GM12878 (cell line): Measurements from ENCODE around the gene ADGRF4. TPM values are rescaled to one million over a fixed set of nuclear protein-coding genes. Genes with fewer than 3 reads are reported as not detected.

Experiments used
- ATAC-seq: fragments of 200-7000 bp; cut with Tn5 transposase; 3 replicates; pipeline ENCODE4 v1.9.1; 2020; ENCODE audit warnings: mild to moderate bottlenecking, moderate library complexity
- BruUV-seq: library from RNA; stranded (reverse); fragments of 400-500 nt; replicated peaks from 2 replicates; lab custom pipeline; 2021; lab: Mats Ljungman, UMichigan
- CTCF ChIA-PET: fragments of 300-600 bp; sonication (Branson Sonifier 250); formaldehyde crosslinking; extraction: SDS; loops from one replicate; lab custom pipeline; 2021; ENCODE audit warnings: inconsistent platforms; lab: Yijun Ruan, JAX
- POLR2A ChIA-PET: fragments of 350-600 bp; formaldehyde crosslinking; extraction: SDS; loops from one replicate; lab custom pipeline; 2021; ENCODE audit warnings: inconsistent platforms; lab: Charles Lee
- RAD21 ChIA-PET: fragments of 300-600 bp; sonication (Branson Sonifier 250); formaldehyde crosslinking; loops from one replicate; lab custom pipeline; 2023; ENCODE audit warnings: antibody characterized with exemption; ENCODE audit not compliant: unreplicated experiment; lab: Charles Lee
- SMC1A ChIA-PET: fragments of 300-600 bp; sonication (Branson Sonifier 250); formaldehyde crosslinking; loops from one replicate; lab custom pipeline; 2023; ENCODE audit not compliant: unreplicated experiment, uncharacterized antibody; lab: Charles Lee
- DNase-seq: peaks from one replicate; pipeline ENCODE4 v3.0.0-alpha.2; 2011; ENCODE audit warnings: low read depth, low spot score
- FAIRE-seq: peaks from 3 replicates; lab custom pipeline; 2011; peaks lifted over from hg19 to GRCh38; lab: Jason Lieb, UNC
- H2AFZ ChIP-seq: 2 replicates; pipeline ENCODE4 v1.6.0; 2011; ENCODE audit warnings: low read depth, low read length, control low read depth; ENCODE audit not compliant: control insufficient read depth
- H3K27ac ChIP-seq: 2 replicates; pipeline ENCODE4 v1.5.1; 2011; ENCODE audit warnings: control low read depth; ENCODE audit not compliant: control insufficient read depth, insufficient read depth
- H3K27me3 ChIP-seq, 2 experiments: replicated peaks in 1 of 2; 2 replicates each; pipeline versions ENCODE4 v1.6.0 to v1.6.1; 2011; ENCODE audit warnings: low read length in 1 of 2; ENCODE audit not compliant: control insufficient read depth in 2 of 2, insufficient read depth in 2 of 2
- H3K36me3 ChIP-seq, 2 experiments: 2 replicates each; pipeline ENCODE4 v1.5.1; 2011; ENCODE audit warnings: low read length in 1 of 2; ENCODE audit not compliant: control insufficient read depth in 2 of 2, insufficient read depth in 2 of 2
- H3K4me1 ChIP-seq: 2 replicates; pipeline ENCODE4 v1.6.1; 2011; ENCODE audit warnings: mild to moderate bottlenecking, low read length, moderate library complexity, mixed read lengths; ENCODE audit not compliant: control insufficient read depth, insufficient read depth
- H3K4me2 ChIP-seq: 2 replicates; pipeline ENCODE4 v1.6.0; 2011; ENCODE audit warnings: control low read depth; ENCODE audit not compliant: control insufficient read depth, insufficient read depth
- H3K4me3 ChIP-seq: fragments of 200-600 bp; sonication (generic); 2 replicates; pipeline ENCODE4 v1.5.1; 2016
- H3K79me2 ChIP-seq: 2 replicates; pipeline ENCODE4 v1.6.0; 2011; ENCODE audit warnings: low read length; ENCODE audit not compliant: control insufficient read depth, insufficient read depth
- H3K9ac ChIP-seq: 2 replicates; pipeline ENCODE4 v1.8.0; 2011; ENCODE audit warnings: low read length, control low read depth, mixed read lengths; ENCODE audit not compliant: control insufficient read depth, insufficient read depth
- H3K9me3 ChIP-seq: replicated peaks from 3 replicates; pipeline ENCODE4 v1.5.1; 2011; ENCODE audit warnings: mild to moderate bottlenecking, low read length; ENCODE audit not compliant: control insufficient read depth, insufficient read depth
- H4K20me1 ChIP-seq: 2 replicates; pipeline ENCODE4 v1.6.0; 2011; ENCODE audit not compliant: control insufficient read depth, insufficient read depth
- BMI1 ChIP-seq: fragments of 450-650 bp; IDR thresholded peaks from 2 replicates; pipeline ENCODE4 v1.6.1; 2016; ENCODE audit warnings: mild to moderate bottlenecking, moderate library complexity, borderline replicate concordance
- IRF4 ChIP-seq: IDR thresholded peaks from 2 replicates; pipeline ENCODE4 v1.6.1; 2011; ENCODE audit warnings: low read depth, low read length
- POLR2AphosphoS5 ChIP-seq: IDR thresholded peaks from 2 replicates; pipeline ENCODE4 v1.6.1; 2011; ENCODE audit warnings: mild to moderate bottlenecking, low read length, inconsistent platforms
- SKIL ChIP-seq: fragments of 450-650 bp; IDR thresholded peaks from 2 replicates; pipeline ENCODE4 v1.6.1; 2017; ENCODE audit warnings: mild to moderate bottlenecking, low read depth, inconsistent platforms; ENCODE audit not compliant: poor library complexity, severe bottlenecking
- ZBTB40 ChIP-seq: fragments of 450-650 bp; IDR thresholded peaks from 2 replicates; pipeline ENCODE4 v1.6.1; 2016; ENCODE audit warnings: mild to moderate bottlenecking, moderate library complexity, borderline replicate concordance
- WGBS: methylation state at CpG from one replicate; pipeline ENCODE4 v1.1.6; 2016; ENCODE audit warnings: low lambda C conversion rate; ENCODE audit not compliant: insufficient replicate concordance, insufficient coverage; ENCODE audit errors: missing lambda C conversion rate; 5-methylcytosine and 5-hydroxymethylcytosine counted together
- in situ Hi-C: fragments of 300-500 bp; cut with MboI; formaldehyde crosslinking; loops from 9 replicates; pipeline ENCODE4 v1.14.3; 2018; ENCODE audit warnings: mixed read lengths
- intact Hi-C: fragments of 100-400 bp; cut with micrococcal nuclease; formaldehyde crosslinking; loops from one replicate; pipeline ENCODE4 v1.14.2; 2022; ENCODE audit not compliant: unreplicated experiment
- polyA plus RNA-seq, 11 experiments: library from polyadenylated mRNA; depleted of rRNA in 4 of 11; unstranded in 6 of 11; stranded (reverse) in 5 of 11; fragments of >200 nt; fragmentation: Nextera tagmentation in 4 of 11; fragmentation: Illumina TruSeq in 1 of 11; extraction: Ambion mirVana in 4 of 11; extraction: Trizol in 1 of 11; gene quantifications; 1 replicate in 1 of 11; 2 replicates in 10 of 11; pipeline versions ENCODE4 v1.2.1 to v1.2.3, GENCODE V29; 2011 to 2016; ENCODE audit warnings: inconsistent platforms in 2 of 11, missing spikeins in 2 of 11, low read depth in 1 of 11
- total RNA-seq, 4 experiments: library from RNA; depleted of rRNA in 3 of 4; stranded (reverse); fragments of >200 nt in 3 of 4; fragmentation: Illumina TruSeq in 1 of 4; extraction: Trizol in 1 of 4; gene quantifications; 2 replicates each; pipeline versions ENCODE4 v1.2.1 to v1.2.3, GENCODE V29; 2013 to 2021
- TF ChIP-seq, protein P1 (sequence below): fragments of 150-350 bp; IDR thresholded peaks from 2 replicates; pipeline ENCODE4 v1.6.1; 2016; ENCODE audit warnings: low read depth, low read length
- TF ChIP-seq, protein P2 (sequence below): fragments of 450-650 bp; IDR thresholded peaks from 2 replicates; pipeline ENCODE4 v1.6.1; 2018; ENCODE audit warnings: mild to moderate bottlenecking, low read depth, moderate library complexity; ENCODE audit not compliant: partially characterized antibody
- TF ChIP-seq, protein P3 (sequence below): fragments of 450-650 bp; IDR thresholded peaks from 2 replicates; pipeline ENCODE4 v1.6.1; 2018; ENCODE audit warnings: borderline replicate concordance, mild to moderate bottlenecking; ENCODE audit not compliant: partially characterized antibody

The ADGRF4 gene
- total and polyA plus RNA-seq, 10 of the 15 experiments (the other 5 are each of a cell fraction or from before 2014, with no cell fraction given), result 0.04 to 0.12 (median 0.06) TPM; not detected in 5

DNA sequence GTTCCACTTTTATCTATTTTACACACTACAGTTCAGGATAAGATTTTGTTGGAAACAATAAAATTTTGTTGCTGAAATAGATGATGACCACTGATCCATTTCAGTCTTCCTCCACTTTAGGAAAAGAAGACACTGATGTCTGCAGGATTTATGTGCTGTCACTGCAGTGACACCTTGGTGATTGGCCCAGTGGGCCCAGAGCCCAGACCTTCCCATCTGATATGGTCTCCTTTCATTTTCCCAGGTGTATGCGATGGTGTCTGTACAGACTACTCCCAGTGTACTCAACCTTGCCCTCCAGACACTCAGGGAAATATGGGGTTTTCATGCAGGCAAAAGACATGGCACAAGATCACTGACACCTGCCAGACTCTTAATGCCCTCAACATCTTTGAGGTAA is 19.6 kb upstream of the ADGRF4 start:
- ChIA-PET POLR2A (no interaction called here), CTCF (no interaction called here), SMC1A (no interaction called here), RAD21 (no interaction called here)
- no peak for ATAC-seq
- Histone ChIP-seq H3K9ac (no peak overlapping the region), H3K9me3 (no peaks in the 10 kb centered on the region; the same call in 2 of the 3 replicates), H3K4me3 (no peak overlapping the region), H3K27ac (no peak overlapping the region), H3K4me1 (no peaks in the 10 kb centered on the region), H3K4me2 (no peak overlapping the region), H4K20me1 (no peaks in the 10 kb centered on the region), H2AFZ (no peak overlapping the region), H3K27me3 (no peaks in the 10 kb centered on the region; a peak in 1 of 4 replicates), H3K79me2 (no peaks in the 10 kb centered on the region), H3K36me3 (no peaks in the 10 kb centered on the region)
- intact Hi-C loops (no loop called here), in situ Hi-C loops (no loop called here)
- 40% methylated on average over 1 of the region's 1 CpG for WGBS
- no peak for FAIRE-seq
- no peak for DNase-seq
- no TSS peak for BruUV-seq
- TF ChIP-seq, protein P1, sequence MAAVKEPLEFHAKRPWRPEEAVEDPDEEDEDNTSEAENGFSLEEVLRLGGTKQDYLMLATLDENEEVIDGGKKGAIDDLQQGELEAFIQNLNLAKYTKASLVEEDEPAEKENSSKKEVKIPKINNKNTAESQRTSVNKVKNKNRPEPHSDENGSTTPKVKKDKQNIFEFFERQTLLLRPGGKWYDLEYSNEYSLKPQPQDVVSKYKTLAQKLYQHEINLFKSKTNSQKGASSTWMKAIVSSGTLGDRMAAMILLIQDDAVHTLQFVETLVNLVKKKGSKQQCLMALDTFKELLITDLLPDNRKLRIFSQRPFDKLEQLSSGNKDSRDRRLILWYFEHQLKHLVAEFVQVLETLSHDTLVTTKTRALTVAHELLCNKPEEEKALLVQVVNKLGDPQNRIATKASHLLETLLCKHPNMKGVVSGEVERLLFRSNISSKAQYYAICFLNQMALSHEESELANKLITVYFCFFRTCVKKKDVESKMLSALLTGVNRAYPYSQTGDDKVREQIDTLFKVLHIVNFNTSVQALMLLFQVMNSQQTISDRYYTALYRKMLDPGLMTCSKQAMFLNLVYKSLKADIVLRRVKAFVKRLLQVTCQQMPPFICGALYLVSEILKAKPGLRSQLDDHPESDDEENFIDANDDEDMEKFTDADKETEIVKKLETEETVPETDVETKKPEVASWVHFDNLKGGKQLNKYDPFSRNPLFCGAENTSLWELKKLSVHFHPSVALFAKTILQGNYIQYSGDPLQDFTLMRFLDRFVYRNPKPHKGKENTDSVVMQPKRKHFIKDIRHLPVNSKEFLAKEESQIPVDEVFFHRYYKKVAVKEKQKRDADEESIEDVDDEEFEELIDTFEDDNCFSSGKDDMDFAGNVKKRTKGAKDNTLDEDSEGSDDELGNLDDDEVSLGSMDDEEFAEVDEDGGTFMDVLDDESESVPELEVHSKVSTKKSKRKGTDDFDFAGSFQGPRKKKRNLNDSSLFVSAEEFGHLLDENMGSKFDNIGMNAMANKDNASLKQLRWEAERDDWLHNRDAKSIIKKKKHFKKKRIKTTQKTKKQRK, result no peak
- no peak for TF ChIP-seq POLR2AphosphoS5
- no peak for TF ChIP-seq SKIL
- TF ChIP-seq, protein P2, sequence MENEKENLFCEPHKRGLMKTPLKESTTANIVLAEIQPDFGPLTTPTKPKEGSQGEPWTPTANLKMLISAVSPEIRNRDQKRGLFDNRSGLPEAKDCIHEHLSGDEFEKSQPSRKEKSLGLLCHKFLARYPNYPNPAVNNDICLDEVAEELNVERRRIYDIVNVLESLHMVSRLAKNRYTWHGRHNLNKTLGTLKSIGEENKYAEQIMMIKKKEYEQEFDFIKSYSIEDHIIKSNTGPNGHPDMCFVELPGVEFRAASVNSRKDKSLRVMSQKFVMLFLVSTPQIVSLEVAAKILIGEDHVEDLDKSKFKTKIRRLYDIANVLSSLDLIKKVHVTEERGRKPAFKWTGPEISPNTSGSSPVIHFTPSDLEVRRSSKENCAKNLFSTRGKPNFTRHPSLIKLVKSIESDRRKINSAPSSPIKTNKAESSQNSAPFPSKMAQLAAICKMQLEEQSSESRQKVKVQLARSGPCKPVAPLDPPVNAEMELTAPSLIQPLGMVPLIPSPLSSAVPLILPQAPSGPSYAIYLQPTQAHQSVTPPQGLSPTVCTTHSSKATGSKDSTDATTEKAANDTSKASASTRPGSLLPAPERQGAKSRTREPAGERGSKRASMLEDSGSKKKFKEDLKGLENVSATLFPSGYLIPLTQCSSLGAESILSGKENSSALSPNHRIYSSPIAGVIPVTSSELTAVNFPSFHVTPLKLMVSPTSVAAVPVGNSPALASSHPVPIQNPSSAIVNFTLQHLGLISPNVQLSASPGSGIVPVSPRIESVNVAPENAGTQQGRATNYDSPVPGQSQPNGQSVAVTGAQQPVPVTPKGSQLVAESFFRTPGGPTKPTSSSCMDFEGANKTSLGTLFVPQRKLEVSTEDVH, result no peak
- TF ChIP-seq, protein P3, sequence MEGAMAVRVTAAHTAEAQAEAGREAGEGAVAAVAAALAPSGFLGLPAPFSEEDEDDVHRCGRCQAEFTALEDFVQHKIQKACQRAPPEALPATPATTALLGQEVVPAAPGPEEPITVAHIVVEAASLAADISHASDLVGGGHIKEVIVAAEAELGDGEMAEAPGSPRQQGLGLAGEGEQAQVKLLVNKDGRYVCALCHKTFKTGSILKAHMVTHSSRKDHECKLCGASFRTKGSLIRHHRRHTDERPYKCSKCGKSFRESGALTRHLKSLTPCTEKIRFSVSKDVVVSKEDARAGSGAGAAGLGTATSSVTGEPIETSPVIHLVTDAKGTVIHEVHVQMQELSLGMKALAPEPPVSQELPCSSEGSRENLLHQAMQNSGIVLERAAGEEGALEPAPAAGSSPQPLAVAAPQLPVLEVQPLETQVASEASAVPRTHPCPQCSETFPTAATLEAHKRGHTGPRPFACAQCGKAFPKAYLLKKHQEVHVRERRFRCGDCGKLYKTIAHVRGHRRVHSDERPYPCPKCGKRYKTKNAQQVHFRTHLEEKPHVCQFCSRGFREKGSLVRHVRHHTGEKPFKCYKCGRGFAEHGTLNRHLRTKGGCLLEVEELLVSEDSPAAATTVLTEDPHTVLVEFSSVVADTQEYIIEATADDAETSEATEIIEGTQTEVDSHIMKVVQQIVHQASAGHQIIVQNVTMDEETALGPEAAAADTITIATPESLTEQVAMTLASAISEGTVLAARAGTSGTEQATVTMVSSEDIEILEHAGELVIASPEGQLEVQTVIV, result no peak
- TF ChIP-seq BMI1, result no peak
- no peak for TF ChIP-seq ZBTB40
- TF ChIP-seq IRF4, result no peak
